ENCODE measurements around the gene SEPTIN7.

Gene SEPTIN7

GRCh38 chr7:35799846-35800717 is 775 bp upstream of the SEPTIN7 start:
- Histone ChIP-seq H3K36me3 (ENCODE audit: insufficient read depth, low read length) (peaks cover 11% of the 10 kb centered on the region), H3K79me2 (ENCODE audit: insufficient read depth, low read length) (peaks cover 33% of the 10 kb centered on the region), H3K4me2 (ENCODE audit: low read length) (peak overlapping the region; percentile 75), H3K4me1 (ENCODE audit: insufficient read depth, low read length, severe bottlenecking) (peaks cover 34% of the 10 kb centered on the region), H4K20me1 (ENCODE audit: insufficient read depth, low read length) (no peaks in the 10 kb centered on the region), H3F3A (ENCODE audit: insufficient read depth, low read length) (no peaks in the 10 kb centered on the region), H2AFZ (ENCODE audit: low read length) (peak overlapping the region; percentile 12; the same call in 1 of the 2 replicates), H3K9me3 (ENCODE audit: low read length) (peaks cover 4% of the 10 kb centered on the region), H3K27me3 (ENCODE audit: insufficient read depth, low read length) (no peaks in the 10 kb centered on the region), H3K9me2 (ENCODE audit: low read depth, low read length) (no peaks in the 10 kb centered on the region), H3K4me3 (ENCODE audit: low read depth, low read length, poor library complexity, severe bottlenecking) (peak overlapping the region; percentile 81), H3K9ac (ENCODE audit: low read length) (peak overlapping the region; percentile 81), H3K27ac (ENCODE audit: low read depth, low read length, poor library complexity, severe bottlenecking) (peak overlapping the region; percentile 74)
- TF ChIP-seq EZH2 (IDR thresholded peaks at IDR 0.05; ENCODE audit: borderline replicate concordance, low read length) (no peak), CTCF (IDR thresholded peaks at IDR 0.05; ENCODE audit: low read length) (no peak)

GRCh38 chr7:35801392-35802101 is 690 bp downstream of the SEPTIN7 start:
- H4K20me1 ChIP-seq (ENCODE audit: insufficient read depth, low read length) = no peaks in the 10 kb centered on the region
- H3K4me1 ChIP-seq (ENCODE audit: insufficient read depth, low read length, severe bottlenecking) = peaks cover 42% of the 10 kb centered on the region
- H3K9ac ChIP-seq (ENCODE audit: low read length) = peak overlapping the region; percentile 87
- H3F3A ChIP-seq (ENCODE audit: insufficient read depth, low read length) = no peaks in the 10 kb centered on the region
- H3K36me3 ChIP-seq (ENCODE audit: insufficient read depth, low read length) = peaks cover 17% of the 10 kb centered on the region
- no peaks in the 10 kb centered on the region for H3K27me3 ChIP-seq (ENCODE audit: insufficient read depth, low read length)
- peak overlapping the region; percentile 81 for H3K4me3 ChIP-seq (ENCODE audit: low read depth, low read length, poor library complexity, severe bottlenecking)
- H3K27ac ChIP-seq (ENCODE audit: low read depth, low read length, poor library complexity, severe bottlenecking) = peak overlapping the region; percentile 85
- H2AFZ ChIP-seq (ENCODE audit: low read length) = no peak overlapping the region
- H3K9me2 ChIP-seq (ENCODE audit: low read depth, low read length) = no peaks in the 10 kb centered on the region
- no peak for TF ChIP-seq EZH2 (IDR thresholded peaks at IDR 0.05; ENCODE audit: borderline replicate concordance, low read length)
- peak; percentile 79 for TF ChIP-seq CTCF (IDR thresholded peaks at IDR 0.05; ENCODE audit: low read length)
- H3K9me3 ChIP-seq (ENCODE audit: low read length) = no peaks in the 10 kb centered on the region
- H3K4me2 ChIP-seq (ENCODE audit: low read length) = peak overlapping the region; percentile 83
- peaks cover 48% of the 10 kb centered on the region for H3K79me2 ChIP-seq (ENCODE audit: insufficient read depth, low read length)

- H3K36me3 ChIP-seq (ENCODE audit: insufficient read depth, low read length) = peaks cover 22% of the 10 kb centered on the region
- no peaks in the 10 kb centered on the region for H3K9me2 ChIP-seq (ENCODE audit: low read depth, low read length)
- peak overlapping the region; percentile 87 for H3K9ac ChIP-seq (ENCODE audit: low read length)
- H3F3A ChIP-seq (ENCODE audit: insufficient read depth, low read length) = no peaks in the 10 kb centered on the region
- no peaks in the 10 kb centered on the region for H3K27me3 ChIP-seq (ENCODE audit: insufficient read depth, low read length)
- no peak overlapping the region for H2AFZ ChIP-seq (ENCODE audit: low read length)
- no peaks in the 10 kb centered on the region for H3K9me3 ChIP-seq (ENCODE audit: low read length)
- TF ChIP-seq EZH2 (IDR thresholded peaks at IDR 0.05; ENCODE audit: borderline replicate concordance, low read length) (no peak), CTCF (IDR thresholded peaks at IDR 0.05; ENCODE audit: low read length) (no peak; the same call in 1 of the 2 replicates)
- peak overlapping the region; percentile 81 for H3K4me3 ChIP-seq (ENCODE audit: low read depth, low read length, poor library complexity, severe bottlenecking)
- H3K79me2 ChIP-seq (ENCODE audit: insufficient read depth, low read length) = peaks cover 53% of the 10 kb centered on the region
- peaks cover 42% of the 10 kb centered on the region for H3K4me1 ChIP-seq (ENCODE audit: insufficient read depth, low read length, severe bottlenecking)
- H4K20me1 ChIP-seq (ENCODE audit: insufficient read depth, low read length) = no peaks in the 10 kb centered on the region
- peak overlapping the region; percentile 83 for H3K4me2 ChIP-seq (ENCODE audit: low read length)
- H3K27ac ChIP-seq (ENCODE audit: low read depth, low read length, poor library complexity, severe bottlenecking) = peak overlapping the region; percentile 85
These were observed 1.2 kb downstream of the SEPTIN7 start for GRCh38 chr7:35802102-35802466.

Data from OCI-LY1 (cell line).